ENCODE results near the gene WASF3.

DNA sequence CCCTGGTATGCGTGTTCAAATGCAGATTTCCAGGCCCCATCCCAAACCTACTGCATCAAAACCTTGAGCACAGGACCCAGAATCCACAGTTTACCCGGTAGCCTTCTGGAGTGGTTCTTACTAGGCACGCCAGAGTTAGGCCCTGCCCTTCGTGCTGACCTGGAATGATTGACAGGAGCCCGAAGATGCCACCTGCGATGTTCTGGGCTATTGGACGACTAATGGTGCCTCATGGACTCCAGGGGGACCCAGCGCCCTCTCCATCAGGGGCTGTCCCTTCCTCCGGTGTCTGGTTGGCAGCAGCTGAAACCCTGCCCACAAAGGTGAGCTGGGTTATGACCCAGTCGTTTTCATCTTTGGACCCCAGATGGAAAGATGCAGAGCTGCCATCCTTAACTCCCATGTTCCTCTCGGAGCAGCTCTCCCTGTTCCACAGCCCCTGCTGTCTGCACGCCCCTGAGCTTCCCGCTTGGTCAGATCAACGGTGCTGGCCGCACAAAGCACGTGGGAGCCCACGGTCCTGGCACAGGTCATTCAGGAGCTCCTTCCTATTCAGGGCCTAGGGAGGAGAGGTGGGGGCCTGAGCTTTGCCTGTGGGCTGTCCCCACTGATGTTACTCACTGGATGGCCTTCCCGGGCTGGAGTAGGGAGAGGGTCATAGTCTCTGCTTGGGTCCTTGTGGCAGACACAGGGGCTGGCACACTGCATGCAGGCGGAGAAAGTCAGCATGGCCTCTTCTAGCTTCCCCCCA, 137.3 kb downstream of the WASF3 start:
- TF ChIP-seq, protein P1, sequence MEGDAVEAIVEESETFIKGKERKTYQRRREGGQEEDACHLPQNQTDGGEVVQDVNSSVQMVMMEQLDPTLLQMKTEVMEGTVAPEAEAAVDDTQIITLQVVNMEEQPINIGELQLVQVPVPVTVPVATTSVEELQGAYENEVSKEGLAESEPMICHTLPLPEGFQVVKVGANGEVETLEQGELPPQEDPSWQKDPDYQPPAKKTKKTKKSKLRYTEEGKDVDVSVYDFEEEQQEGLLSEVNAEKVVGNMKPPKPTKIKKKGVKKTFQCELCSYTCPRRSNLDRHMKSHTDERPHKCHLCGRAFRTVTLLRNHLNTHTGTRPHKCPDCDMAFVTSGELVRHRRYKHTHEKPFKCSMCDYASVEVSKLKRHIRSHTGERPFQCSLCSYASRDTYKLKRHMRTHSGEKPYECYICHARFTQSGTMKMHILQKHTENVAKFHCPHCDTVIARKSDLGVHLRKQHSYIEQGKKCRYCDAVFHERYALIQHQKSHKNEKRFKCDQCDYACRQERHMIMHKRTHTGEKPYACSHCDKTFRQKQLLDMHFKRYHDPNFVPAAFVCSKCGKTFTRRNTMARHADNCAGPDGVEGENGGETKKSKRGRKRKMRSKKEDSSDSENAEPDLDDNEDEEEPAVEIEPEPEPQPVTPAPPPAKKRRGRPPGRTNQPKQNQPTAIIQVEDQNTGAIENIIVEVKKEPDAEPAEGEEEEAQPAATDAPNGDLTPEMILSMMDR (IDR thresholded peaks at IDR 0.05; ENCODE audit: insufficient read depth, low read depth, low read length), result no peak
- no peak for TF ChIP-seq EZH2 (IDR thresholded peaks at IDR 0.05; ENCODE audit: insufficient read depth, low read length)
